Nephron progenitor cell (in vitro differentiated cells): ENCODE results near the gene TP53BP1.

Source experiments
- DNase-seq: peaks from one replicate; pipeline ENCODE4 v3.0.0; 2021
- H3K27ac Mint-ChIP-seq: 2 replicates; pipeline ENCODE4 v1.8.0; 2021; ENCODE audit warnings: mild to moderate bottlenecking, moderate library complexity, mixed read lengths
- H3K27me3 Mint-ChIP-seq: 2 replicates; pipeline ENCODE4 v1.8.0; 2021; ENCODE audit warnings: mild to moderate bottlenecking, low read depth, mixed read lengths; ENCODE audit not compliant: poor library complexity
- H3K36me3 Mint-ChIP-seq: 2 replicates; pipeline ENCODE4 v1.8.0; 2021; ENCODE audit warnings: low read depth, mixed read lengths
- H3K4me1 Mint-ChIP-seq: 2 replicates; pipeline ENCODE4 v1.8.0; 2021; ENCODE audit warnings: mixed read lengths
- H3K4me3 Mint-ChIP-seq: 2 replicates; pipeline ENCODE4 v1.8.0; 2021; ENCODE audit warnings: mild to moderate bottlenecking, moderate library complexity, mixed read lengths
- H3K9me3 Mint-ChIP-seq: 2 replicates; pipeline ENCODE4 v1.8.0; 2021; ENCODE audit warnings: mild to moderate bottlenecking, moderate library complexity, mixed read lengths
- CTCF ChIP-seq: fragments of 200-600 bp; sonication (generic); IDR thresholded peaks from 2 replicates; pipeline ENCODE4 v1.5.0; 2021; ENCODE audit warnings: antibody characterized with exemption

TP53BP1 gene

GRCh38 chr15:43527016-43527801 is 34.3 kb upstream of the TP53BP1 start:
- H3K4me3 Mint-ChIP-seq, result no peak overlapping the region
- DNase-seq, result no peak
- H3K27me3 Mint-ChIP-seq, result peaks cover 14% of the 10 kb centered on the region
- peaks cover 31% of the 10 kb centered on the region for H3K36me3 Mint-ChIP-seq
- peaks cover 22% of the 10 kb centered on the region for H3K4me1 Mint-ChIP-seq
- TF ChIP-seq CTCF, result no peak
- no peak overlapping the region for H3K27ac Mint-ChIP-seq
- H3K9me3 Mint-ChIP-seq, result peaks cover 5% of the 10 kb centered on the region

- H3K27me3 Mint-ChIP-seq, result peaks cover 18% of the 10 kb centered on the region
- H3K4me1 Mint-ChIP-seq, result peaks cover 16% of the 10 kb centered on the region
- H3K9me3 Mint-ChIP-seq, result peaks cover 5% of the 10 kb centered on the region
- no peak overlapping the region for H3K4me3 Mint-ChIP-seq
- no peak for DNase-seq
- no peak for TF ChIP-seq CTCF
- H3K27ac Mint-ChIP-seq, result no peak overlapping the region
- H3K36me3 Mint-ChIP-seq, result peaks cover 40% of the 10 kb centered on the region
These were observed 33.4 kb upstream of the TP53BP1 start for GRCh38 chr15:43526261-43526930.

GRCh38 chr15:43525131-43525530 is 32.2 kb upstream of the TP53BP1 start:
- Mint-ChIP-seq H3K27me3 (peaks cover 18% of the 10 kb centered on the region), H3K36me3 (peaks cover 41% of the 10 kb centered on the region), H3K9me3 (peaks cover 5% of the 10 kb centered on the region), H3K4me1 (peaks cover 3% of the 10 kb centered on the region), H3K27ac (peak overlapping the region; percentile 49), H3K4me3 (no peak overlapping the region)
- no peak for DNase-seq
- no peak for TF ChIP-seq CTCF

GRCh38 chr15:43524254-43524845 is 31.4 kb upstream of the TP53BP1 start:
- Mint-ChIP-seq H3K27ac (no peak overlapping the region), H3K4me1 (peaks cover 4% of the 10 kb centered on the region), H3K27me3 (peaks cover 25% of the 10 kb centered on the region), H3K4me3 (no peak overlapping the region), H3K9me3 (peaks cover 5% of the 10 kb centered on the region), H3K36me3 (peaks cover 41% of the 10 kb centered on the region)
- no peak for TF ChIP-seq CTCF
- DNase-seq, result no peak

- peaks cover 5% of the 10 kb centered on the region for H3K9me3 Mint-ChIP-seq
- H3K27me3 Mint-ChIP-seq, result peaks cover 32% of the 10 kb centered on the region
- no peak overlapping the region for H3K4me3 Mint-ChIP-seq
- H3K27ac Mint-ChIP-seq, result no peak overlapping the region
- peaks cover 41% of the 10 kb centered on the region for H3K36me3 Mint-ChIP-seq
- peaks cover 11% of the 10 kb centered on the region for H3K4me1 Mint-ChIP-seq
- DNase-seq, result no peak
- no peak for TF ChIP-seq CTCF
These were observed 30.7 kb upstream of the TP53BP1 start for GRCh38 chr15:43523646-43524045.
